GM21825 (cell line): Measurements from ENCODE around the gene HSPG2.

ENCODE experiments used
- ATAC-seq: cut with Tn5 transposase; IDR thresholded peaks from one replicate; pipeline ENCODE4 v1.9.1; 2021; ENCODE audit warnings: mild to moderate bottlenecking, moderate library complexity; ENCODE audit not compliant: unreplicated experiment

Gene HSPG2

GRCh38 chr1:21901473-21901847 is 35.6 kb downstream of the HSPG2 start:
- no peak for ATAC-seq

- no peak for ATAC-seq
Measured at GRCh38 chr1:21900766-21901472, 36.2 kb downstream of the HSPG2 start.

GRCh38 chr1:21899987-21900386 is 37.1 kb downstream of the HSPG2 start:
- no peak for ATAC-seq

DNA sequence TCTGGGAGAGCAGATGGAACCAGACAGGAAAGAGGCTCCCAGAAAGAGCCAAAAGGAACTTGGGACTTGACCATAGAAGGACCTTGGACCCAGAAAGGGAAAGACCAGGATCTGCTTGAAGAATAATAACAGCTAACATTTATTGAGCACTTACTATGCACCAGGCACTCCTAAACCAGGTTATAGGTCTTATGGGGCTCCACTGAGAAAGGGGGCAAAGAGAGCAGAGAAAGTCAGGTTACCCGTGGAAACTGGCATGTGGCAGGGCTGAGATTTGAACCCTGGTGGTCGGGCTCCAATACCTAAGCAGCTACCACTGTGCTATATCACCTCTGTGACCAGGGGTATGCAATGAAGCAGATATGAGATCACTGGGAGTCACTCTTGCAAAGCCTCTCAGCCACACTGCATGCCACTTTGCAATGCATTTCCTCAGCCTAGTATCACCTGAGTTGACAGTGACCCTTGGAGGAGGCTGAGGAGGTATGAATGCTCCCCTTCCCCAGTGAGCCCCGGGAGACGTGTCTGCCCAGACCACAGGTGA is 37.8 kb downstream of the HSPG2 start:
- no peak for ATAC-seq

- ATAC-seq: no peak
Measured at GRCh38 chr1:21898326-21899200, 38.5 kb downstream of the HSPG2 start.

- ATAC-seq: no peak
Measured at GRCh38 chr1:21897844-21898243, 39.3 kb downstream of the HSPG2 start.

DNA sequence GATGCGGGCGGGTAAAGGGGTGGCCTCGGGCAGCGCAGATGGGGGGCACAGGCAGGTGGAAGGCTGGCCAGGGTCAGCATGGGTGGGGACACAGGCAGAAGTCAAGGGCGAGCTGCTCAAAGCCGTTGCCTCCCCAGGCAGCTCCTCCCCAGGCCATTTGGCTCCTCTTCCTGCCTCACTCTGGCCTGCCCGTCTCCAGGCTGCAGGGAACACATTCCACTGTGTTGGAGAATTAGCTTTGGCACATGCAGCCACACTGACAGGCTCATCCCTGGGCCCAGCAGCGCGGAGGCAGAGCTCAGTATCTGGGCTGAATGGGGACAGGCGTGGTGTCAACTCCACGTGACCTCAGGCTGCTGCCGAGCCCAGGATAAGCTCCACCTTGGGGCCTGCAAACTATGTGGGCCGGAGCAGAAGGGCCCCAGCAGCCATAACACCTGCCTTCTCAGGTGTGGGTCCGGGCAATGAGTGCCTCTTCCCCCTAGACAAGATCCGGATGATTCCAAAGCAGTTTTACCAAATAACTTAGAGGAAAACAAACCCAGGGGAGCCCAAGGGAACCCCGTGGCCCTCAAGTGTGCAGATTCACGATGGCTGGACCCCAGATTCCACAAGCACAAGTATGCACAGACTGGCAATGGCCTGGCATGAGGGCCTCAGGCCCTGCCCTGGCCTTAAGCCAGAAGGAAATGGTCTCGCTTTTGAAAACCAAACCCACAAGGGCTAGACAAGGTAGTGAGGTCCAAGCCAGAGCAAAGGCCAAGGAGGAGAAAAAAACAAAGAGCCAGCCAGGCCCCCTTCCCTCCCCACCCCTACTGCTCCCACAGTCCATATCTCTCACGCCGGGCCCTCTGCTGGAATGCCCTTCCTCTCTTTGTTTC is 40.2 kb downstream of the HSPG2 start:
- no peak for ATAC-seq

DNA sequence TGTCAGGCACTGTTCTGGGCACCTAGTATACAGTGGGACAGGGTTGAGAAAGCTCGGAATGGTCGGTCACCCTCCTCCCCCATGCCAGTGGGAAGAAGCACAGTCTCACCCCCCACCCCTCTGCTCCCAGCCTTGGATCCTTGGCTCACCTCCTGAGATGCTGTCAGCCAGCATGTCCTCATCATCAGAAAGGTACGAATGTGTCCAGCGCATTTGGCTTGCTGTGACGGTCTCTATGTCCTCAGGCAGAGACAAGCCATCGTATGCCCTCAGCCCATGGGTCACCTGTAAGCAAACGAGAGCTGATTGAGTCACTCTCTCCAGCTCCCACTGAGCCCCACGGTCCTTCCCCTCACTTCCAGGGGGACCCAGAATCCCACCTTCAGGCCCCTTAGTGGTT is 41.1 kb downstream of the HSPG2 start:
- no peak for ATAC-seq

DNA sequence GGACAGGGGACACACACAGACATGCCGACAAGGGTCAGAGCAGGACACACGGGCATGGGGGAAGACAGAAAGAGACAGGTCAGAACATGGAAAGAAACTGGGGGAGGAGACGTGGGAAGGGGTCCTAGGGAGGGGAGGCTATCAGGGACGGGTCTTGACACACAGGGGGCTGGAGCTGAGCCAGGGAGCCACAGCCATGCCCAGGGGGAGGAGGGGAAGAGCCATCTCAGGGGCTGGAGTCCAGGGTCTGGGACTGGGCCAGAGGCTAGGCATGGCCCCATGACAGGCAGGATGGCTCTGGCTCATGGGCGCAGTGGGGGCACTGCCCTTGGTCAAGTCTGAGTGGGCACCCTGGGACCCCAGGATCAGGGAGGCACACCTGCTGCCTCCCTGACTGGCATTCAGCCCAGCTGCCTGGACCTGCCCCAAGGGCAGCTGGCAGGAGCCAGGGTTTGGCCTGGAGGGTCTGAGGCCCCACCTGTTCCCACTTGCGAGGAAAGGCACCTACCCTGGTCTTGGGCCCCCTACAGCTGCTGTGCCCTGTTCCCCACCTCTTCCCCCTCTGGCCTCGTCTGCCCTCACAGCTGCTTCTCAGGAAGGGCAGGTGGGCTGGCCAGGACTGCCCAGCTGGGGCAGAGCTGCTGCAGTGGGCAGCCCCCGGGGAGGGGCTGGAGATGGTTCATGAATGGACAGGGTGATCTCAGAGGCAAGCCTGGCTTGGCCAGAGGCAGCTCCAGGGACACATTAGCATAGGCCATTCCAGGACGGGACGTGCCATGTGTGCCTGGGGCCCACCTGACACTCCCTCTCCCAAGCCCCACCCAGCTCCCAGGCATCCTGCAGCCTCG is 42.9 kb downstream of the HSPG2 start:
- ATAC-seq: no peak

DNA sequence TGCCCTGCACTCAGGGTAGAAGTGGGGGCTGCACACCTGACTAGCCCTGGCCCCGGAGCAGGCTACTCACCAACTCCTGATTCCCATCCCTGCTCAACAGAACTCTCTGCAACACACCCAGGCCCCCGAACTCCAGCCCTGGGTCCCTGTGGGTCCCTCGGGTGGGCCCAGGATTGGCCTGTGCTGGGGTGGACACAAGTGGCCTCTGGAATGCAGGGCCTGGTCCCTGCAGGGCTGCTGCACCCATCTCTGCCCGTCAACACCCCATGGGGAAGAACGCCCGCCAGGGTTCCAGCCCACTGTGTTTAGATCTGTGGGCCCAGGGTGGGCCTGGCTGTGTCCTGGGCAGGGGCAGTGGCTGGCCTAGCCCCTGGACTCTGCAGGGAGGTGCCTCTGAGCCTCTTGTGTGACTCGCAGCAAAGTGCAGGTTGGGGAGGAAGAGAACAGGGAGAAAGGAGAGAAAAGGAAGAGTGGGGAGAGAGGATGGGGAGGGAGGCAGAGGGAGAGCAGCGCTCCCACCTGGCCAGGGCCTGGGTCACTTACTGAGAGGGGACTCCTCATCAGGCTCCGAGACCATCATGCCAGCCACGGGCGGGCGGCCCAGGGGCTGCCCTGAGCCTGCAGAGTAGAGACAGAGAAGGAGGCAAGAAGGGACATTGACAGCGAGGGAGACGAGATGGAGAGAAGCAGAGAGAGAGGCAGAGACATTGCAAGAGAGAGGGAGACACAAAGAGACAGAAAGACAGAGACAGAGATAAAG is 43.9 kb downstream of the HSPG2 start:
- ATAC-seq: no peak

GRCh38 chr1:21891621-21892479 is 45.3 kb downstream of the HSPG2 start:
- ATAC-seq: no peak

DNA sequence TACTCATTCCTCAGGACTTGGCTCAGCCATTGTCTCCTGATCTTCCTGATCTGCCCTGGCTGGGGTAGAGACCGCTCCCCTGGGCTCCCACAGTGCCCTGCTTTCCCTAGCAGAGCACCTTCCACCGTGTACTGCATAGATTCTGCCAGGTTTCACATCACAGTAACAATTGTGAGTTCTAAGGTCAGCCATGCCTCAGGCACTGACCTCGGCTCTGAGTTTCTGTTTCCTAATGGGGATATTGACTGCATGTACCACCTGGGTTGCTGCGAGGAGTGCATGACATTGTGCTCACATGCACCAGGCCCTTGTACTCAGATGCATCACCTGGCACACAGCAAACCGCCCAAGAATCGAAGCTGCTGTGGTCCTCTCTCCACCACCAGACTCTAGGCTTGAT is 46.0 kb downstream of the HSPG2 start:
- ATAC-seq: no peak

DNA sequence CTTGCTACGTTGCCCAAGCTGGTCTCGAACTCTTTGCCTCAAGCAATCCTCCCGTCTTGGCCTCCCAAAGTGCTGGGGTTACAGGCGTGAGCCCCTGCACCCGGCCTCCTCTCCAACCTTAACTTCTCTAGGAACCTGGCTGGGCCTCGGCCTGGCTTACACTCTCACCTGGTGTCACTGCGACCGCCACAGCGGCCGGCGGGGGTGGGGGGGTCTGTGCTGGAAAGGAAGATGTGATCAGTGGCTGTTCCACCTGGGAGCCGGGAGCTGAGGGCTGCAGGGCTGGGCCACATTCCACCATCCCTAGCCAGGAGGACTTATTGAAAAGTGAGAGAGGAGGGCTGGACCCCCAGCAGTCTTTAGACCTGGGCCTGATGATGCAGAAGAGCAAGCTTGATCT is 48.6 kb downstream of the HSPG2 start:
- ATAC-seq: no peak

GRCh38 chr1:21887796-21888195 is 49.3 kb downstream of the HSPG2 start:
- no peak for ATAC-seq

GRCh38 chr1:21887216-21887736 is 49.8 kb downstream of the HSPG2 start:
- ATAC-seq: no peak

GRCh38 chr1:21886486-21887215 is 50.5 kb downstream of the HSPG2 start:
- ATAC-seq: no peak

GRCh38 chr1:21885236-21886037 is 51.7 kb downstream of the HSPG2 start:
- no peak for ATAC-seq
